ENCODE measurements around the gene CST7.
A peak's percentile ranks its signal among the peaks of the same experiment; 100 is the strongest.
"Not testable (repeated sequence)": the region's sequence is repeated elsewhere in the genome, so short reads cannot be mapped to it uniquely, and the experiment has no call there.

Gene CST7

DNA sequence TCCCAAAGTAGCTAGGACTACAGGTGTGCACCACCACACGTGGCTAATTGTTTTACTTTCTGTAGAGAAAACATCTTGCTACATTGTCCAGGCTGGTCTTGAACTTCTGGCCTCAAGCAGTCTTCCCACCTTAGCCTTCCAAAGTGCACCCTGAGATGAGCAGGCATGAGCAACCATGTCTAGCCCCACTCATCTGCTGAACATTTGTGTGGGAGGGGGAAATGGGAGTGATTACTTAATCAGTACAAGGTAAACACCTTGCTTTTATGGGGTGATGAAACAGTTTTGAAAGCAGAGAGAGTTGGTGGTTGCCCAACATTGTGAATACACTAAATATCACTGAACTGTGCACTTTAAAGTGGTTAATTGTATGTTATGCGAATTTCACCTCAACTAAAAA is 38.2 kb downstream of the CST7 start:
- DNase-seq (ENCODE audit: low spot score) = no peak

DNA sequence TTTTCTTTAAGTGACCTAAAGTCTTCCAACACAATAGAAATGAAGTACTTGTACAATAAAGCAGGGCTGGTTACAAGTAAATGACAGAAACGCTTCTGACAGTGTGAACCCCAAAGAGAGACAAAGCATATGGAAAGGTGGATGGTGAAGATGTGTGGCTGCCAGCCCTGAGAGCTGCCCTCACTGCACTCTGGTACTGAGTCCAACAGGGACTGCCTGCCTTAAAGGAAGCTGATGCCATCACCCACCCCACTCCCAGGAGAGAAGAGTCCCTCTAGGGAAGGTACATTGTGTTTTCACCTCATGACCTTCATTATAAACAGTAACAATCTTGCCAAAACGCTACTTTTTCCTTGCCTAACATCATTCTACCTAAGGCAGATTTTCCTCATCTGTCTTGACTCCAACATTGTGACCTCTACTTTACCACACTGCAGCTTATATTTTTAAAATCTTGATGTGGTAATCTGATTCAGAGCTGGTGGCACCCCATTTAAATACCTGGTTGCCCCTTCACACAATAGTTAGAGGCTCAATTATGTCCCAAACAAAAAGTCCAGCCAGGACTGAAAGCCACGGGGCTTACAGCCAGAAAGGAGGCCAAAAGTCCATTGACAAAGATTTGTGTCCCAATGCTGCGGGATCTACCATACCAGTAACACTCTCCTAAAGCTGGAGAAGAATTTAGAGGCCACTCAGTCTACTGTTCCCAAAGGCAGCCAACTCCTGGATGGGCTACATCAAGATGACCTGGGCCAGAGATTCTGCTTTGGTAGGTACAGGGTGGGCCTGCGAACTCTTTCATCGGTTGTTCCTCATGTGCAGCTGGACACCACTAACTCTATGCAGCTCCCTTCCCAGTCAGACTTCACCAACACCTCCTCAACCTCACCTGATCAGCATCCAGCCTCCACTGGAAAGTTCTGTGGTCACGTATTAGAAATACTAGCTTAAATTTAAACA is 39.1 kb downstream of the CST7 start:
- no peak for DNase-seq (ENCODE audit: low spot score)

- DNase-seq (ENCODE audit: low spot score) = no peak
These were observed 40.1 kb downstream of the CST7 start for GRCh38 chr20:24989162-24989561.

GRCh38 chr20:24990810-24991252 is 41.8 kb downstream of the CST7 start:
- no peak for DNase-seq (ENCODE audit: low spot score)

DNA sequence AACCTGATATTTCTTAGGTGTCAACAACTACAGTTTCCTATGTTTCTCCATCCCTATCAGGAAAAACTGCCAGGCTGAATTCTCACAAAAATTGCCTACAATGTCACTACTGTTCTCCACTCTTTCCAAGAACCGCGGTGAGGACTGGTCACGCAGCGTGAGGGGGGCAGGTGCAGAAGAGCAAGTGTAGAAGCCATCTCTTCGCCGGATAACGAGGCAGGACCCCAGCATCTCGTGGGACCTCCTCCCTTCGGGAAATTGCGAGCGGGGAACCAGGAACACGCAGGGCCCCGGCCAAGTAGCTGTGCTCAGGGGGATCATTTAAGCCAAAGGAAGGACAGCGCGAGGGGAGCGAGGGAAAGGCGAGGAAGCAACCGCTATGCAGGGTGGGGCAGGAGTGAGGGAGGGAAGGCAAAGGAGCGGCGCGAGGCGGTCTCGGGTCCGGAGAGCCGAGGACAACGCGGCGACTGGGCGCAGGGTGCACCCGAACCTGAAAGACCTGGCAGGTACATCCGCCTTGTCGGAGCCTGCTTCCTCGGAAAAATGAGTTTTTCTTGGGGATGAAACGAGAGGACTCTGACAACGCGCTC is 42.9 kb downstream of the CST7 start:
- DNase-seq (ENCODE audit: low spot score) = peak; percentile 15

DNA sequence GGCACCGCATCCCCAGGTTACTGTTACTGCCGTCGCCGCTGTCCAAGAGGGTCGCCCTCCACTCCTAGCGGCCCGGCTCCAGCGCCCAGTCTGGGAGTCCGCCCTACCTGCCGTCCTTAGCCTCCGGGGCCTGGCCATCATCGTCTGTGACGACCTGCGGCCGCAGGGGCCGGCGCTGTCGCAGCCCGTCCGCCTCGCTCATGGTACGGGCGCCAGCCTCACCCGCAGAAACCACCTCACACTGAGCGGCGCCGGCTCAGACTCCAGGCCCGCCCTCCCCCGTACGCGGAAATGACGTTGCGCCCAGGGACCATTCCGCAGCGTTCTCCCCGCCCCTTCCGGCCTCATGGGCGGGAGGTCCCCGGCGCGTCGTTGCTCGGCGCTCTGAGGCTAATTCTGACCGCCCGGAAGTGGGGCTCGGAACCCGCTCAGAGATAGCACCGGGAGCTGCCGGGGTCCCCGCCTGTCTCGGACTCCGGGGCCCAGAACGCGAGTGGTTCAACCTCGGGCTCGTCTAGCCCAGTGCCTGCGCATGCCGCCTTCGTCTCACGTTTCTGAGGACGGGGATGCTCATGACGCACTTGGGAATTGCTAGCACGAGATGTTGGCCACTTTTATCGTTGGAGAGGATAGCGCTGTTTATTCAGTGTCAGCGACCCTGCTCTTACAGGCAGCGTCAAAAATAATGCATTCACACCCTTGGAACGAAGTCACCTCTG is 43.6 kb downstream of the CST7 start, which contains the start of gene APMAP:
Gene APMAP, minus strand, starts transcription at position 265 of the 719 bp plus-strand sequence. Its CDS starts 63 bp downstream, at position 202.
- DNase-seq (ENCODE audit: low spot score) = peak; percentile 96

DNA sequence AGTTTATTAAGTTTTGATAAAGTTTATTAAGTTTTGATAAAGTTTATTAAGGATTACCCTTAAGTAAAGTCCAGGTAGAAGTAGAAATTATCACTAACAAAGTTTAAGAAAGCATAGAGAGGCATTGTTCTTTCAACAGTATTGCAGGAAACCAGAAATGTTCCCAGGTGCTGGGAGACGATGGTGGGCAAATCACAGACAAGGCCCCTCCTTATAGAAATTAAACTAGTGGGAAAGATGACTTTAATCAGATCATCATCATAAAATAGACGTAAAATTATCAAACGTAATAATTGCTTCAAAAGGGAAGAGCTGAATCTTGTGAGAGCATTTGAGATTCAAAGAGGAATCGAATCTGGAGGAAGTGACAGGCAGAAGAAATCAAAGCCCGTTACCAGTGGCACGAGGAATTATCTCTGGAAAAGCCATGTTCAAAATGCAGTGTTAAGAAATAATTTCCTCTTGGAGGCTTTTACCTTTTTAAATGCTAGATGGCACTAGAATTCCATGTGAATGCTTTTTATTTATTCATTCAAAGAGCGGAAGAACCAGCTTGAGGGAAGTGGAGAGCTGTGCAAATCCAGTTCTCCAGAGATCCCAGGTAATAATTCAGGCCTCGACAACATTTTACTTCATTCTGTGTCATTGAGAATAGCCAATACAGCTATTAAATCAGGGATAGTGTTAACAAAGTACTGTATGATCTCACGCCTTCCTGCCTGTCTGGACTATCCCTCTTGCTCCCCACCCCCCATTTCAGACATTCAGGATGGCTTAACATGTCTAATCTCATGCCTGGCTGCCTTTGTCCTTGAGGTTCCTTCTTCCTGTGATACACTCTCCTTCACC is 44.5 kb downstream of the CST7 start:
- no peak for DNase-seq (ENCODE audit: low spot score)

- DNase-seq (ENCODE audit: low spot score) = no peak
These were observed 45.1 kb downstream of the CST7 start for GRCh38 chr20:24994186-24994465.

GRCh38 chr20:24994470-24995368 is 45.6 kb downstream of the CST7 start:
- peak; percentile 83 for DNase-seq (ENCODE audit: low spot score)

DNA sequence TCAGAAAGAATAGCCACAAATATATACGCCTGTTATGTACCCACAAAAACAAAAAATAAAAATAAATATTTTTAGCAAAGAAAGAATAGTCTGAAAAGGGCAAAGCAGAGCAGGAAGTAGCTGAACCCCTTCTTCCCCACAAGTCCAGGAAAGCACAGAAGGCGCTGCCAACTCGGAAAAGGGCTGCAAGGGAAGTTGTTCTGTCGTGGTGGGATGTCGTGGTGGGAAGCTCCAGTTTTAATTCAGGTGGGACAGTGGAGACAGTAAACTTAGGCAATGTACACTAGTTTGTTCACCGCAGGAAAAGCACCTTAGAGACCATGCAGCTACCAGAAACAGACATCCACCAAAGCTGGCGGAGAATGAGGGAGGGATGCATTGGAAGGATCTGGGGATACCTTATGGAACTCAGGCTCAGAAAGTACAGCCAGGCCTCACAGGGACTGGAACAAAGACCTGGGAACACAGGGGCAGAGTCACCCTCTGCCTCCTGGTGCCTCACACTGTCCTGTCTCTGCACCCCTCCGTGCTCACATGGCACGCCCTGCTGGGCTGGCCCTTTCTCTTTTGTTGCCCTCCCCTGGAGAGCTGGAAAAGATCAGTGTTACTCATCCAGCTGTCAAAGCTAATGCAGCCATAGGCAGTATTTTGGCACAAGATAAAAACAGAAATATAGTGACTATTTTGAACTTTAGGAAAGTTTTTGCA is 46.8 kb downstream of the CST7 start:
- no peak for DNase-seq (ENCODE audit: low spot score)

- no peak for DNase-seq (ENCODE audit: low spot score)
These were observed 47.6 kb downstream of the CST7 start for GRCh38 chr20:24996449-24997377.

- DNase-seq (ENCODE audit: low spot score) = no peak
These were observed 49.1 kb downstream of the CST7 start for GRCh38 chr20:24998121-24998520.

DNA sequence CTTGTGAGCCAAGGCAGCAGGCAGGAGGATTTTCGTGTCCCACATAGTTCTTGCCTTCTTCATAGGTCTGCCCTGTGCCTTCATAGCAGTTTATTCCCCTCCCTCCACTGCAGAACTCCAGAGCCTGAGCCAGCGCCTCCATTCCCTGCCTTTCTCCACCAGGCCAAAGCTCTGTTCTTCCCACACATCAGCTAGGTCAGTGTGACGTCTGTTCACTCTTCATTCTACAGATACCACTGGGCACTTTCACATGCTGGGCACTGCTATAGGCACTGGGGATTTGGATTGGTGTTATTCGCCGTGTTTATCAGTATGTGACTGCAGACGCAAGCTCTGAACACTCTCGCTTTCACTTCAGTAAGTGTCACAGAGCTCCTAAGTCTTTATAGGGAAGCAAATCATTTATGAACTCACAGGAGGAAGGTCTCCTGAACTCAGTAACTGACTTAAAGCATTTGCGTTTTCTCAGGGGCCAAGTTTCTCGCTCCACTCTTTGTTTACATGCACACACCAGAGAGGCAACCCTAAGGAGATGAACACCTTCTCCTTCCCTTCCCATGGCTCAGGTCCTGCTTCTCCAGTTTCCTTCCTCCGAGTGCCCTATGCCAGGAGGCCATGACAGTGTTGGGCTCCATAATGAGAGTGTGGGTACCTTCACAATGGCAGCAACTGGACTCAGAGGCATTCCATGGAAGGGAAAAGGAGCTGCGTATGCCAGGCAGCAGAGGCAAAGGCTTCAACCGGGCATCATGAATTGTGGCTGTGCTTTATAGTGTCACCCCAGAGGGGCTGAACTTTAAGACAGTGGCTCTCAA is 49.8 kb downstream of the CST7 start:
- no peak for DNase-seq (ENCODE audit: low spot score)

GRCh38 chr20:24999568-24999967 is 50.5 kb downstream of the CST7 start:
- DNase-seq (ENCODE audit: low spot score) = no peak

DNA sequence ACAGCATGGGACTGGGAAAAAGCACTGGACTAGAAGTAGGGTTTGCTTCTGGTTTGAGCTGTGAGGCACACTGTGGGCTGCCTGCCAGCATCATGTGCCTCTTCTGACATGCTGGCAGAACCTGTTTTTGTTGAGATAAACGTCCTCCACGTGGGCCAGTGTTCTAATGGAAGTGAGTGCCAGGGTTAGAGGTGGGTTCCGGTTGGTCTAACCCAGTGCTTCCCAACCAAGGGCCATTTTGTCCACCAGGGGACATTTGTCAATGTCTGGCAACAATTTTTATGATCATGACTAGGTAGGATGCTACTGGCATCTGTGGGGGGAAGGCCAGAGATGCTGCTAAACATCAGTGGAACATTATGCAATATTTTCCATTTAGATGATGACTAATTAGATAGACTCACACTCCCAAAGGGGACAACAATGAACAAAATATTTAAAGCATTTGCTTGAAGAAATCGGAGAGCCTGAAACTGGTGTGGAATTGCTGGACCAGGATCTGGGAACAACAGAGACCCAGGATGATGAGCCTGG is 51.3 kb downstream of the CST7 start:
- DNase-seq (ENCODE audit: low spot score) = no peak

- DNase-seq (ENCODE audit: low spot score) = not testable (repeated sequence)
These were observed 52.3 kb downstream of the CST7 start for GRCh38 chr20:25001323-25001722.

GRCh38 chr20:25003002-25003401 is 53.9 kb downstream of the CST7 start:
- no peak for DNase-seq (ENCODE audit: low spot score)

- no peak for DNase-seq (ENCODE audit: low spot score)
These were observed 56.2 kb downstream of the CST7 start for GRCh38 chr20:25005220-25005619.
